Left ventricle myocardium inferior (tissue), 1 donor: ENCODE data around the gene ATP13A2. TPM values are rescaled to one million over a fixed set of nuclear protein-coding genes. Genes with fewer than 3 reads are reported as not detected.
"Not testable (repeated sequence)": the region's sequence is repeated elsewhere in the genome, so short reads cannot be mapped to it uniquely, and the experiment has no call there.

Source experiments
- DNase-seq: peaks from one replicate; pipeline ENCODE4 v3.0.0-alpha.2; 2020
- H3K27ac ChIP-seq: fragments of 200-600 bp; replicated peaks from 2 replicates; pipeline ENCODE4 v1.8.0; 2021
- H3K27me3 ChIP-seq: fragments of 200-600 bp; 2 replicates; pipeline ENCODE4 v1.8.0; 2021; ENCODE audit warnings: low read depth
- H3K36me3 ChIP-seq: fragments of 200-600 bp; 2 replicates; pipeline ENCODE4 v1.8.0; 2021
- H3K4me1 ChIP-seq: fragments of 200-600 bp; 2 replicates; pipeline ENCODE4 v1.8.0; 2021
- H3K4me3 ChIP-seq: fragments of 200-600 bp; 2 replicates; pipeline ENCODE4 v1.8.0; 2021; ENCODE audit warnings: mild to moderate bottlenecking, moderate library complexity
- H3K9me3 ChIP-seq: fragments of 200-600 bp; replicated peaks from 2 replicates; pipeline ENCODE4 v1.8.0; 2021
- CTCF ChIP-seq: fragments of 200-600 bp; IDR thresholded peaks from 2 replicates; pipeline ENCODE4 v1.8.0; 2021; ENCODE audit warnings: antibody characterized with exemption, mild to moderate bottlenecking, borderline replicate concordance
- intact Hi-C: fragments of 100-400 bp; cut with micrococcal nuclease; formaldehyde crosslinking; loops from one replicate; pipeline ENCODE4 v1.11.0; 2022
- total RNA-seq: library from RNA; stranded (reverse); fragmentation: NEBNext Ultra II Directional; extraction: Animal tissue kit (Norgen Biotek cat#: 25700); gene quantifications from one replicate; pipeline ENCODE4 v1.2.1, GENCODE V29; 2021
- donor health status: DM: no; HTN: yes; CAD: no; lungs with severe emphysema.

ATP13A2 gene
- total RNA-seq, 1 donor from 2014 or later = 11.2 TPM

- peaks cover 24% of the 10 kb centered on the region for H3K36me3 ChIP-seq
- intact Hi-C loops = loop anchor here (10.0 kb wide), 1 partner anchor 276 kb away; no protein-coding TSS in a partner anchor
- DNase-seq = no peak
- H3K27ac ChIP-seq = no peak overlapping the region
- H3K9me3 ChIP-seq = no peaks in the 10 kb centered on the region
- H3K4me1 ChIP-seq = peaks cover 15% of the 10 kb centered on the region
- H3K4me3 ChIP-seq = no peak overlapping the region
- no peaks in the 10 kb centered on the region for H3K27me3 ChIP-seq
- TF ChIP-seq CTCF = no peak
These were observed 53.3 kb downstream of the ATP13A2 start for GRCh38 chr1:16958475-16958874.

DNA sequence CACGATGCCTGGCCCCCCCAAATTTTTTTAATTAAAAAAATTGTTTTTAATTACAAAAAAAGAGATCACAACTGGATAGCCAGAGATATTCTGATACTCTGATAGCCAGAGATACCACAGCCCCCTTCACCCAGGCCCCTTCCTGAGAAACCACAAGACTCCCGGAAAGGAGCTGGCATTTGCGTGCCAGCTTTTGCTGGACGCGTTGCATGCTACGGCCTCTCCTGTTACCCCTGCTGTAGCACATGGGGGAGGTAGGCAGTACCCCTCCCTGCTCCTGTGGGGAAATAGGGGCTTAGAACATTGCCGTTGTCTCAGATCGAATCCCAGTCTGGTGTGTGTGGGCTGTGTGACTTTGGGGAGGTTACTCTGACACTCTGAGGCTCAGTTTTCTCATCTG is 54.0 kb downstream of the ATP13A2 start:
- no peak overlapping the region for H3K27ac ChIP-seq
- no peak for DNase-seq
- H3K4me3 ChIP-seq = no peak overlapping the region
- peaks cover 15% of the 10 kb centered on the region for H3K4me1 ChIP-seq
- intact Hi-C loops = loop anchor here (10.0 kb wide), 1 partner anchor 277 kb away; no protein-coding TSS in a partner anchor
- no peaks in the 10 kb centered on the region for H3K27me3 ChIP-seq
- H3K36me3 ChIP-seq = peaks cover 24% of the 10 kb centered on the region
- no peaks in the 10 kb centered on the region for H3K9me3 ChIP-seq
- no peak for TF ChIP-seq CTCF

DNA sequence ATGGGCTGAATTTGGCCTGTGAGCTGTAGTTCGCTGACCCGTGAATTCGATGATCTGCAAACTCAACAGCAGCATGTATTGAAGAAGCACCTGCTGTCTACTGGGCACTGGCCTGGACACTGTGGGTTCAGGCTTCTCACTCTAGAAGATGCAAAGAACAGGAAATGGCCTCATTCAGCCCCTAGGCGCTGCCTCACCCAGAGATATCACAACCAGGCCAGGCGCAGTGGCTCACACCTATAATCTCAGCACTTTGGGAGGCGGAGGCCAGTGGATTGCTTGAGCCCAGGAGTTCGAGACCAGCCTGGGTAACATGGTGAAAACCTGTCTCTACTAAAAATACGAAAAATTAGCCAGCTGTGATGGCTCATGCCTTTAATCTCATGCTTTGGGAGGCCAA is 55.0 kb downstream of the ATP13A2 start:
- Histone ChIP-seq H3K36me3 (peaks cover 24% of the 10 kb centered on the region), H3K27ac (no peak overlapping the region)

DNA sequence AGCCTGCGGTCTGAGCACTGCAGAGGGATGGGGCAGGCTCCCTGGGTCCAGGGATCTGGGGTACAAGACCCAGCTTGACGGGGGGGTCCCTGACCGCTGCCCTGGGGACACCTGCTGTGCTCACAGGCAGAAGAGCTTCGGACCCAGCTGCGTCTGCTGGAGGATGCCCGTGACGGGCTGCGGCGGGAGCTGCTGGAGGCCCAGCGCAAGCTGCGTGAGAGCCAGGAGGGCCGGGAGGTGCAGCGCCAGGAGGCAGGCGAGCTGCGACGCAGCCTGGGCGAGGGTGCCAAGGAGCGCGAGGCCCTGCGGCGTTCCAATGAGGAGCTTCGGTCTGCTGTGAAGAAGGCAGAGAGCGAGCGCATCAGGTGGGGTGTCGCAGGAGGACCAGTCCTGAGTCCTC is 56.5 kb downstream of the ATP13A2 start:
- Histone ChIP-seq H3K4me3 (no peak overlapping the region), H3K27ac (no peak overlapping the region), H3K4me1 (peaks cover 1% of the 10 kb centered on the region), H3K36me3 (peaks cover 24% of the 10 kb centered on the region), H3K9me3 (no peaks in the 10 kb centered on the region), H3K27me3 (no peaks in the 10 kb centered on the region)
- no peak for TF ChIP-seq CTCF
- DNase-seq = no peak
- intact Hi-C loops = loop anchor here (10.0 kb wide), 1 partner anchor 280 kb away; no protein-coding TSS in a partner anchor

More for the DNA sequence above, 55.0 kb downstream of the ATP13A2 start:
- H3K4me1 ChIP-seq = peaks cover 15% of the 10 kb centered on the region
- intact Hi-C loops = loop anchor here (10.0 kb wide), 1 partner anchor 278 kb away; no protein-coding TSS in a partner anchor
- H3K4me3 ChIP-seq = no peak overlapping the region
- TF ChIP-seq CTCF = no peak
- no peaks in the 10 kb centered on the region for H3K27me3 ChIP-seq
- no peak for DNase-seq
- H3K9me3 ChIP-seq = no peaks in the 10 kb centered on the region

DNA sequence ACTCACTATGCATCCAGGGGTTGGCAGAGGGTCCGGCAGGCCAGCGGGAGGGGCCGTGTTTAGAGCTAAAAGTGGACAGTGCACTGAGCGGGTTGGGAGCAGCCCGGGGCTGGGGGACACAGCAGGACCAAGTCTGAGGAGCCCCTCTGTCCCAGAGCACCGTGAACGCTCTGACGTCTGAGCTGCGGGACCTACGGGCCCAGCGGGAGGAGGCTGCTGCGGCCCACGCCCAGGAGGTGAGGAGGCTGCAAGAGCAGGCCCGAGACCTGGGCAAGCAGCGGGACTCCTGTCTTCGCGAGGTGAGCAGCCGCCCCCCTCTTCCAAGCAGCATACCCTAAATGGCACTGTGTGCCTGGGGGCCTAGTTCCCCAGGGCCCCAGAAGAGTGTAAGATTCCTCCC is 57.1 kb downstream of the ATP13A2 start:
- Histone ChIP-seq H3K4me1 (no peaks in the 10 kb centered on the region), H3K9me3 (no peaks in the 10 kb centered on the region), H3K36me3 (peaks cover 24% of the 10 kb centered on the region), H3K27me3 (no peaks in the 10 kb centered on the region), H3K27ac (no peak overlapping the region), H3K4me3 (no peak overlapping the region)
- intact Hi-C loops = loop anchor here (5.0 to 10.0 kb wide), 2 partner anchors 93 to 280 kb away; no protein-coding TSS in a partner anchor
- TF ChIP-seq CTCF = no peak
- DNase-seq = no peak

DNA sequence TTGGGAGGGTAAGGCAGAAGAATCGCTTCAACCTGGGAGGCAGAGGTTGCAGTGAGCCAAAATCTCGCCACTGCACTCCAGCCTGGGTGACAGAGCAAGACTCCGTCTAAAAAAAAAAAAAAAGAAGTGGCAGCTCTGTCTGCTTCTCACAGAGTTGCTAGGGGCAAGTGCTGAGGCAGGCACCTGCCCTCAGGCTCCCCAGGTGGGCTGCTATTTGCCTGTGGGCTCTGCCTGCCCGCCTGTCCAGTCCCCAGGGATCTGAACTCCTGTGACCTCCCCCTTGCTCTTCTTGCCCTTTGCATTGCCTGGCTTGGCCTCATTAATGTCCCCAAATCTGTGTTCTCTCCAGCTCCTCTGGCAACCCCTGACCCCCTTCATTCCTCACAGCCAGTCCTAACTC is 59.4 kb downstream of the ATP13A2 start:
- not testable (repeated sequence) for H3K27me3 ChIP-seq, H3K9me3 ChIP-seq, DNase-seq, H3K4me1 ChIP-seq, H3K4me3 ChIP-seq, H3K27ac ChIP-seq
- intact Hi-C loops = loop anchor here (5.0 to 10.0 kb wide), 2 partner anchors 95 to 282 kb away; no protein-coding TSS in a partner anchor
- peaks cover 23% of the 10 kb centered on the region for H3K36me3 ChIP-seq

DNA sequence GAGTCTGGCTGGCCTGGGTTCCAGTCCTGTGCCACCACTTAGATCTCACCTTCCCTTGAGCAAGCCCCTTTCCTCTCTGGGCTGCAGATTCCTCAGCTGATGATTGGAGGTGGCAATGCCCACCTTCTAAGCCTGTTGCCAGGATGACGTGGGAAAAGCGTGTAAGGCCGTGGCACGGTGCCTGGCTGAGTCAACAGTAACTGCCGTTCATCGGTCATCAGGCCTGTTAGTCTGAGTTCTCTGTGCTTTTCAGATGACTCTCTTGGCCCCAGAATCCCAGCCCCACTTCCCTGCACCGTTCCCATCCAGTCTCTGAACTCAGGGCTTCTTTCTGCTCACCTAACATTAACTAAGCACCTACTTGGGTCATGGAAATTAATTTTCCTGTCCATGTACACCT is 62.7 kb downstream of the ATP13A2 start:
- peaks cover 19% of the 10 kb centered on the region for H3K36me3 ChIP-seq
- DNase-seq, intact Hi-C loops, H3K4me1 ChIP-seq, H3K27ac ChIP-seq, H3K4me3 ChIP-seq, H3K27me3 ChIP-seq, H3K9me3 ChIP-seq: not testable (repeated sequence)

- not testable (repeated sequence) for DNase-seq, H3K9me3 ChIP-seq
These were observed 63.3 kb downstream of the ATP13A2 start for GRCh38 chr1:16948282-16948891.

More at GRCh38 chr1:16948282-16948891, 63.3 kb downstream of the ATP13A2 start:
- H3K4me1 ChIP-seq, H3K27me3 ChIP-seq, intact Hi-C loops, H3K4me3 ChIP-seq, H3K27ac ChIP-seq: not testable (repeated sequence)
- H3K36me3 ChIP-seq = peaks cover 24% of the 10 kb centered on the region
